DOHH2 (cell line): ENCODE results near the gene WWOX.

Experiments
- H3F3A ChIP-seq: fragments of 200-600 bp; sonication (generic), shearing (Covaris generic); 2 replicates; pipeline ENCODE4 v1.6.0; 2016; ENCODE audit warnings: antibody characterized with exemption, mild to moderate bottlenecking; ENCODE audit not compliant: control insufficient read depth, insufficient read depth
- H3K27ac ChIP-seq: fragments of 200-600 bp; sonication (generic); 2 replicates; pipeline ENCODE4 v1.5.1; 2014; ENCODE audit warnings: low read depth, mild to moderate bottlenecking, low read length, moderate library complexity
- H3K27me3 ChIP-seq: fragments of 200-600 bp; sonication (generic); 2 replicates; pipeline ENCODE4 v1.6.1; 2014; ENCODE audit warnings: mild to moderate bottlenecking, low read length, mixed read lengths; ENCODE audit not compliant: control insufficient read depth
- H3K36me3 ChIP-seq: fragments of 200-600 bp; sonication (generic); 2 replicates; pipeline ENCODE4 v1.6.1; 2014; ENCODE audit warnings: mild to moderate bottlenecking, low read length, moderate library complexity, mixed read lengths; ENCODE audit not compliant: control insufficient read depth
- H3K4me1 ChIP-seq: fragments of 200-600 bp; sonication (generic); 2 replicates; pipeline ENCODE4 v1.6.1; 2014; ENCODE audit warnings: mild to moderate bottlenecking, low read length, mixed read lengths; ENCODE audit not compliant: control insufficient read depth
- H3K4me2 ChIP-seq: fragments of 200-600 bp; sonication (generic); 2 replicates; pipeline ENCODE4 v1.6.0; 2014; ENCODE audit warnings: mild to moderate bottlenecking, low read length, moderate library complexity
- H3K4me3 ChIP-seq: fragments of 200-600 bp; sonication (generic); 2 replicates; pipeline ENCODE4 v1.5.1; 2014; ENCODE audit warnings: mild to moderate bottlenecking, low read length, mixed read lengths
- H3K79me2 ChIP-seq: fragments of 200-600 bp; sonication (generic); 2 replicates; pipeline ENCODE4 v1.6.1; 2014; ENCODE audit warnings: mild to moderate bottlenecking, low read length, mixed read lengths; ENCODE audit not compliant: control insufficient read depth
- H3K9me2 ChIP-seq: fragments of 200-600 bp; sonication (generic); replicated peaks from 2 replicates; pipeline ENCODE4 v1.6.1; 2014; ENCODE audit warnings: mild to moderate bottlenecking, low read length, mixed read lengths; ENCODE audit not compliant: control insufficient read depth
- H3K9me3 ChIP-seq: fragments of 200-600 bp; sonication (generic); 2 replicates; pipeline ENCODE4 v1.6.1; 2014; ENCODE audit warnings: antibody characterized with exemption, low read length, mixed read lengths; ENCODE audit not compliant: control insufficient read depth, insufficient read depth
- H4K20me1 ChIP-seq: fragments of 200-600 bp; sonication (generic); 2 replicates; pipeline ENCODE4 v1.6.0; 2014; ENCODE audit warnings: low read depth, mild to moderate bottlenecking, antibody characterized with exemption, low read length, moderate library complexity; ENCODE audit not compliant: control insufficient read depth, insufficient read depth
- EZH2phosphoT487 ChIP-seq: fragments of 200-600 bp; sonication (generic); IDR thresholded peaks from 2 replicates; pipeline ENCODE4 v1.6.1; 2017; ENCODE audit warnings: borderline replicate concordance, mild to moderate bottlenecking, antibody characterized with exemption, low read length, moderate library complexity, mixed read lengths
- TF ChIP-seq, protein P1 (sequence below): fragments of 200-600 bp; sonication (generic); IDR thresholded peaks from one replicate; pipeline ENCODE4 v1.5.1; 2014; ENCODE audit warnings: antibody characterized with exemption, mild to moderate bottlenecking, low read depth, low read length; ENCODE audit not compliant: poor library complexity, severe bottlenecking

The WWOX gene

DNA sequence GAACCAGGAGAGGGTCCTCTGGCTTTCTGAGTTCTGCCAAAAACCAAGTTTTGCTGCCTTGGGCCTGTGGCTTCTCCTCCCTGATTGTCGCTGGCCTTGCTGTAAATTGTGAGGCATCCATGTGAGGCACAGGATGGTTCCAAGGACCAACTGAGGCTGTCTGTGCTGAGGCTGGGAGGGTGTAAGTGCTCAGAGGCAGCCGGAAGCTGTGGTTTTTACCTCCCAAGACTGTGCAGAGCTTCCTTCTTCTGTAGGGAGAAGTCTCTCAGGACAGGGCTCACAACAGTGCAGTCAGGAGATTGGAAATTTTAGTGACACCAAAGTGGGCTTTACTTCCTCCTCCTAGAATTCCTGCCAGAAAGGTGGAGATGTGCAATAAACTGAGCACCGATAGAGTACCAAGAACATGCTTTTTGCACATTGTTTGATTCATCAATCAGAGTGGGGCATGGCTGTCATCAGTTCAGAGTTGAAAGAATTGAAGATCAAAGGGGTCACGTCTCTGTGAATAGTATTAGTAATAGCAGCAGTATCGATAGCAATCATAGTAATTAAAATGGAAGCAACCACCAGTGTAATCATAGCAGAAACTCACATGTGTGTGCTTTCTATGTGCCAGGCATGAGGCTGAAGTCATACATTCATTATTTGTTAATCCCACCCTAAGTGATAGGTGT lies 467.1 kb downstream of the WWOX start:
- Histone ChIP-seq H3K9me2 (no peaks in the 10 kb centered on the region), H3K27me3 (no peaks in the 10 kb centered on the region), H3F3A (no peaks in the 10 kb centered on the region), H3K9me3 (no peaks in the 10 kb centered on the region), H3K4me2 (no peak overlapping the region), H3K27ac (no peak overlapping the region), H3K79me2 (no peaks in the 10 kb centered on the region), H3K36me3 (no peaks in the 10 kb centered on the region), H4K20me1 (no peaks in the 10 kb centered on the region), H3K4me3 (no peak overlapping the region), H3K4me1 (peaks cover 5% of the 10 kb centered on the region; the same call in 1 of the 2 replicates)
- TF ChIP-seq, protein P1, sequence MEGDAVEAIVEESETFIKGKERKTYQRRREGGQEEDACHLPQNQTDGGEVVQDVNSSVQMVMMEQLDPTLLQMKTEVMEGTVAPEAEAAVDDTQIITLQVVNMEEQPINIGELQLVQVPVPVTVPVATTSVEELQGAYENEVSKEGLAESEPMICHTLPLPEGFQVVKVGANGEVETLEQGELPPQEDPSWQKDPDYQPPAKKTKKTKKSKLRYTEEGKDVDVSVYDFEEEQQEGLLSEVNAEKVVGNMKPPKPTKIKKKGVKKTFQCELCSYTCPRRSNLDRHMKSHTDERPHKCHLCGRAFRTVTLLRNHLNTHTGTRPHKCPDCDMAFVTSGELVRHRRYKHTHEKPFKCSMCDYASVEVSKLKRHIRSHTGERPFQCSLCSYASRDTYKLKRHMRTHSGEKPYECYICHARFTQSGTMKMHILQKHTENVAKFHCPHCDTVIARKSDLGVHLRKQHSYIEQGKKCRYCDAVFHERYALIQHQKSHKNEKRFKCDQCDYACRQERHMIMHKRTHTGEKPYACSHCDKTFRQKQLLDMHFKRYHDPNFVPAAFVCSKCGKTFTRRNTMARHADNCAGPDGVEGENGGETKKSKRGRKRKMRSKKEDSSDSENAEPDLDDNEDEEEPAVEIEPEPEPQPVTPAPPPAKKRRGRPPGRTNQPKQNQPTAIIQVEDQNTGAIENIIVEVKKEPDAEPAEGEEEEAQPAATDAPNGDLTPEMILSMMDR: no peak
- no peak for TF ChIP-seq EZH2phosphoT487

DNA sequence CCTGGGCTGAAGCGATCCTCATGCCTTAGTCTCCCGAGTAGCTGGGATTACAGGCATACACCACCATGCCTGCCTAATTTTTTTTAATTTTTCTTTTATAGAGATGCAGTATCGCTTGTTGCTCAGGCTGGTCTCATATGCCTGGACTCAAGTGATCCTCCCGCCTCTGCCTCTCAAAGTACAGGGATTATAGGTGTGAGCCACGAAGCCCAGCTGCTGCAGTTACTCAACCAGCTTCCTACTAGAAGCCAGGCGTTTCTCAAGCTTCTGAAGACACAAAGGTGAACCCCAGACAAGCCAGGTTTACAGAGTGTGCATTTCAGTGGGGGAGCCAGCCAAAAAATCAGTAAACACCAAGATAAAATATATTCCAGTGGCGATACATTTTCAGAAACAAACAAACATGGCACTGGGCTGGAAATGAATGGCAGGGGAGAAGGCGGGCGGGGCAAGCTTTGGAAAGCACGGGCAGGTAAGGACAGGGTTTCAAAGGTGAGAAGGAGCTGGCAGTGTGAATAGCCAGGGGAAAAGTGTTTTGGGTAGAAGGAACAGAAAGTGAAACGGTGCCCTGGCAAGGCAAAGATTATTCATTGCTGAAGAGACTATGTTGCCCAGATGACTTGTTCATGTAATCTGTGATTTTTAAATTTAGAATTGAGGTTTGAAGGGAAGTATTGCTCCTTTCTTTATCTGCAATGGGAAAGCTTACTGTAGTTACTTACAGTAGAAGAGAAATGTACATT lies 471.1 kb downstream of the WWOX start:
- H3K4me3 ChIP-seq: no peak overlapping the region
- no peaks in the 10 kb centered on the region for H3K36me3 ChIP-seq
- H3K27me3 ChIP-seq: no peaks in the 10 kb centered on the region
- H3F3A ChIP-seq: no peaks in the 10 kb centered on the region
- no peaks in the 10 kb centered on the region for H3K9me3 ChIP-seq
- no peak for TF ChIP-seq EZH2phosphoT487
- TF ChIP-seq, protein P1: no peak
- no peaks in the 10 kb centered on the region for H3K79me2 ChIP-seq
- no peaks in the 10 kb centered on the region for H4K20me1 ChIP-seq
- H3K4me2 ChIP-seq: no peak overlapping the region
- H3K27ac ChIP-seq: no peak overlapping the region
- H3K4me1 ChIP-seq: no peaks in the 10 kb centered on the region; the same call in 1 of the 2 replicates
- H3K9me2 ChIP-seq: no peaks in the 10 kb centered on the region

DNA sequence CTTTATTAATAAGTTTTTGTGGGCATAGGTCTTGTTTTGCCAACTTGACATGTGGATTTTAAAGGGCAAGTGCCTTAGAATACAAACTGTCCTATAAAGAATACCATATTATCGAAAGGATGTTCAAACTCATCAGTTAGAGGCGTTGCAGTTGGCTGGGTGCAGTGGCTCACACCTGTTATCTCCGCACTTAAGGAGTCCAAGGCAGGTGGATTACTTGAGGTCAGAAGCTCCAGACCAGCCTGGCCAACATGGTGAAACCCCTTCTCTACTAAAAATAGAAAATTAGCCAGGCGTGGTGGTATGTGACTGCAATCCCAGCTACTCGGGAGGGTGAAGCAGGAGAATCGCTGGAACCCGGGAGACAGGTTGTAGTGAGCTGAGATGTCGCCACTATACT lies 472.0 kb downstream of the WWOX start:
- Histone ChIP-seq H3K27ac (no peak overlapping the region), H3K4me1 (no peaks in the 10 kb centered on the region; the same call in 1 of the 2 replicates), H3K4me2 (no peak overlapping the region), H3K36me3 (no peaks in the 10 kb centered on the region), H3K4me3 (no peak overlapping the region), H3K79me2 (no peaks in the 10 kb centered on the region), H3K9me2 (no peaks in the 10 kb centered on the region), H3F3A (no peaks in the 10 kb centered on the region), H3K27me3 (no peaks in the 10 kb centered on the region), H4K20me1 (no peaks in the 10 kb centered on the region), H3K9me3 (no peaks in the 10 kb centered on the region)
- TF ChIP-seq, protein P1: no peak
- no peak for TF ChIP-seq EZH2phosphoT487
